Astrocyte of the cerebellum (primary cell): ENCODE measurements around the gene OSBPL10.
A peak's percentile ranks its signal among the peaks of the same experiment; 100 is the strongest.

ENCODE experiments used
- DNase-seq: peaks from one replicate; pipeline ENCODE4 v3.0.0-alpha.2; 2011; ENCODE audit warnings: low read depth
- H3K4me3 ChIP-seq: 2 replicates; pipeline ENCODE4 v1.5.1; 2011; ENCODE audit warnings: mild to moderate bottlenecking, low read depth, low read length, moderate library complexity
- in situ Hi-C: cut with HindIII; loops from 2 replicates; pipeline ENCODE4 v1.10.0; 2017; ENCODE audit warnings: low sequenced_read_pairs
- TF ChIP-seq, protein P1 (sequence below): IDR thresholded peaks from 2 replicates; pipeline ENCODE4 v1.5.1; 2012; ENCODE audit warnings: low read length, low read depth, moderate library complexity, mild to moderate bottlenecking; ENCODE audit errors: missing control alignments

The OSBPL10 gene

GRCh38 chr3:31775383-31775782, 205.7 kb downstream of the OSBPL10 start:
- TF ChIP-seq, protein P1, sequence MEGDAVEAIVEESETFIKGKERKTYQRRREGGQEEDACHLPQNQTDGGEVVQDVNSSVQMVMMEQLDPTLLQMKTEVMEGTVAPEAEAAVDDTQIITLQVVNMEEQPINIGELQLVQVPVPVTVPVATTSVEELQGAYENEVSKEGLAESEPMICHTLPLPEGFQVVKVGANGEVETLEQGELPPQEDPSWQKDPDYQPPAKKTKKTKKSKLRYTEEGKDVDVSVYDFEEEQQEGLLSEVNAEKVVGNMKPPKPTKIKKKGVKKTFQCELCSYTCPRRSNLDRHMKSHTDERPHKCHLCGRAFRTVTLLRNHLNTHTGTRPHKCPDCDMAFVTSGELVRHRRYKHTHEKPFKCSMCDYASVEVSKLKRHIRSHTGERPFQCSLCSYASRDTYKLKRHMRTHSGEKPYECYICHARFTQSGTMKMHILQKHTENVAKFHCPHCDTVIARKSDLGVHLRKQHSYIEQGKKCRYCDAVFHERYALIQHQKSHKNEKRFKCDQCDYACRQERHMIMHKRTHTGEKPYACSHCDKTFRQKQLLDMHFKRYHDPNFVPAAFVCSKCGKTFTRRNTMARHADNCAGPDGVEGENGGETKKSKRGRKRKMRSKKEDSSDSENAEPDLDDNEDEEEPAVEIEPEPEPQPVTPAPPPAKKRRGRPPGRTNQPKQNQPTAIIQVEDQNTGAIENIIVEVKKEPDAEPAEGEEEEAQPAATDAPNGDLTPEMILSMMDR, result no peak
- DNase-seq, result no peak
- in situ Hi-C loops, result no loop called here
- no peak overlapping the region for H3K4me3 ChIP-seq

DNA sequence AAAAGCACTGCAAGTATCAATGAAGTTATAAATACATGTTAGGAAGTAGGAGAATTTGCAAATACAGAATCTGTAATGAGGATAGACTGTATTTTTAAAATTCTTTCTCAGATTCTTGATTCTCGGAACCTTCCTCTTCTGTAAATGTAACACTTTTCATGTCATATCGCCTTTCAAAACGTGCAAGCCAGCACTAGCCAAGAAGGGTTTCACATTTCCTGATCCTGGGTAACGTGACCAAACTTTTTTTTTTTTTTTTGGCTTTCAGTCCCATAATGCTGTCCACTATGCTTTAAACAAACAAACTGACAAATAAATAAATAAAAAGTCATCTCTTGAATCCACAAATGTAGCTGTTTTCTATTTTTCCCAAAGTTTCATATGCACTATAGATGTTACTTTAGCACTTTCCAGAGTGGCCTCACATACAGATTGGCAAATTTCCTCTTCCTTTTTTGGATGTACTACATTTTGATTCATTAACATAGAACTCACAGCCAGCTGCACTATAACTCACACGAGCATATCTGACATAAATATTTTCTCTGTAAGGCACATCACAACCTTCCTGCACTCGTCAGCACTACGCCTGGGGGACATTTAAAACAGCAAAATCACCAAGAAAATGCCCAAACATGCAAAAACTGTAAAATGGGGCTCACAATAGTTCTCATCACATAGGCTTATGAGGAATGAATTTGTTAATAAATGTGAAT, 208.1 kb downstream of the OSBPL10 start:
- in situ Hi-C loops, result no loop called here
- no peak overlapping the region for H3K4me3 ChIP-seq
- TF ChIP-seq, protein P1, result no peak
- DNase-seq, result no peak

DNA sequence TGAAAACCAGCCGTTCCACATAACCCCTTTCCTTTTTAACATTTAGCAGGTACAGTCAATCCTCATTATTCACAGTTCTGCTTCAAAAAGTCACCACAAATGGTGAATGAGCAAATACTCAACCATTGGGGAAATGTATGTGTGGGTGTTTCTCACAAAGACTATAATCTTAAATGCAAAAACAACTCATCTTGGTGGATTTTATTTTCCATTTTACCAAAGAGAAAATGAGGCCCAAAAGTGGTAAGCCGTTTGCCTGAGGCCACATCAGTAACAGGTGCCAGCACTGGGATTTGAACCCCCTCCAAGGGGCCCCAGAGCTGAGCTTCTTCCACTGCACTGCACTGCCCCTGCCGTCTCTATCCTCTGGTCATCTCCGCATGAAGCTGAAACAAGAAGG, 208.8 kb downstream of the OSBPL10 start:
- H3K4me3 ChIP-seq, result no peak overlapping the region
- TF ChIP-seq, protein P1, result no peak
- in situ Hi-C loops, result no loop called here
- DNase-seq, result no peak

DNA sequence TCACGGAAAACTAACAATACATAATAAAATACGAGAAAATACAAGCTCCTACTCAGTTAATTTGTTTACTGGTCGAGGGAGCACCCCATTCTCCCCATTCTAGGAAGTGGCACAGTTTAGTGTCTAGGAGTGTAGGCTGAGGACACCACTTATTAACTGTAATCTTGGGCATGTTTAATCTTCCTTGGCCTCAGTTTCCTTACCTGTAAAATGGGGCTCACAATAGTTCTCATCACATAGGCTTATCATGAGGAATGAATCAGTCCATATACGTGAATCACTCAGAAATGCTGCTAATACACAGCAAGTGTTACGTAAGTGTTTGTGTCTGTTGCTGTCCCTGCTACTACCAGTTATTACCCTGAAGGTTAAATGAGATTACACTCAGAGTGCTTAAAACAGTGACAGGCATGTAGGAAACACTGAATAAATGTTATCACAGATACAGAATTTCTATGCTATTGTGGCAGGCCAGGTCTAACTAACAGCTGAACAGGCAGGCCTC, 210.2 kb downstream of the OSBPL10 start:
- H3K4me3 ChIP-seq, result no peak overlapping the region
- no peak for DNase-seq
- TF ChIP-seq, protein P1, result no peak
- in situ Hi-C loops, result no loop called here

- in situ Hi-C loops, result no loop called here
- DNase-seq, result peak; percentile 44
- H3K4me3 ChIP-seq, result no peak overlapping the region
- TF ChIP-seq, protein P1, result peak; percentile 48
Measured at GRCh38 chr3:31768479-31769125, 212.5 kb downstream of the OSBPL10 start.

- no peak for DNase-seq
- no peak overlapping the region for H3K4me3 ChIP-seq
- TF ChIP-seq, protein P1, result no peak
- in situ Hi-C loops, result no loop called here
Measured at GRCh38 chr3:31767920-31768319, 213.1 kb downstream of the OSBPL10 start.
